ENCODE data around the gene RGS16. TPM values are rescaled to one million over a fixed set of nuclear protein-coding genes. Genes with fewer than 3 reads are reported as not detected.
A peak's percentile ranks its signal among the peaks of the same experiment; 100 is the strongest.
"Not testable (repeated sequence)": the region's sequence is repeated elsewhere in the genome, so short reads cannot be mapped to it uniquely, and the experiment has no call there.

The RGS16 gene
- 0.94 and 1.0 TPM in 2 replicates for polyA plus RNA-seq (2014; cell fraction: cytosol; rRNA removed)
- 0.24 and 0.40 TPM in 2 replicates for polyA plus RNA-seq (2014; cell fraction: nucleus; rRNA removed)

GRCh38 chr1:182604175-182605164 is at the start of gene RGS16:
RGS16 (minus strand) TSS chr1:182604389; CDS start chr1:182604259, 130 bp downstream.
- DNase-seq (ENCODE audit: low spot score): peak; percentile 41

GRCh38 chr1:182653986-182654385 is 49.8 kb upstream of the RGS16 start:
- DNase-seq (ENCODE audit: low spot score): no peak

GRCh38 chr1:182652933-182653332 is 48.7 kb upstream of the RGS16 start:
- no peak for DNase-seq (ENCODE audit: low spot score)

- no peak for DNase-seq (ENCODE audit: low spot score)
Measured at GRCh38 chr1:182651339-182651724, 47.1 kb upstream of the RGS16 start.

- no peak for DNase-seq (ENCODE audit: low spot score)
Measured at GRCh38 chr1:182650678-182651338, 46.6 kb upstream of the RGS16 start.

GRCh38 chr1:182649041-182649440 is 44.9 kb upstream of the RGS16 start:
- no peak for DNase-seq (ENCODE audit: low spot score)

GRCh38 chr1:182646739-182647138 is 42.5 kb upstream of the RGS16 start:
- no peak for DNase-seq (ENCODE audit: low spot score)

GRCh38 chr1:182644886-182645285 is 40.7 kb upstream of the RGS16 start:
- no peak for DNase-seq (ENCODE audit: low spot score)

- DNase-seq (ENCODE audit: low spot score): no peak
Measured at GRCh38 chr1:182643699-182644098, 39.5 kb upstream of the RGS16 start.

- no peak for DNase-seq (ENCODE audit: low spot score)
Measured at GRCh38 chr1:182642461-182642860, 38.3 kb upstream of the RGS16 start.

- DNase-seq (ENCODE audit: low spot score): no peak
Measured at GRCh38 chr1:182641561-182641960, 37.4 kb upstream of the RGS16 start.

GRCh38 chr1:182639330-182639729 is 35.1 kb upstream of the RGS16 start:
- DNase-seq (ENCODE audit: low spot score): no peak

GRCh38 chr1:182637769-182638168 is 33.6 kb upstream of the RGS16 start:
- no peak for DNase-seq (ENCODE audit: low spot score)

GRCh38 chr1:182635871-182636270 is 31.7 kb upstream of the RGS16 start:
- no peak for DNase-seq (ENCODE audit: low spot score)

- DNase-seq (ENCODE audit: low spot score): peak; percentile 18
Measured at GRCh38 chr1:182634306-182635072, 30.3 kb upstream of the RGS16 start.

GRCh38 chr1:182633657-182634281 is 29.6 kb upstream of the RGS16 start:
- peak; percentile 44 for DNase-seq (ENCODE audit: low spot score)

- no peak for DNase-seq (ENCODE audit: low spot score)
Measured at GRCh38 chr1:182633031-182633430, 28.8 kb upstream of the RGS16 start.

- not testable (repeated sequence) for DNase-seq (ENCODE audit: low spot score)
Measured at GRCh38 chr1:182632441-182632857, 28.3 kb upstream of the RGS16 start.

- DNase-seq (ENCODE audit: low spot score): no peak
Measured at GRCh38 chr1:182631954-182632353, 27.8 kb upstream of the RGS16 start.

- DNase-seq (ENCODE audit: low spot score): no peak
Measured at GRCh38 chr1:182631053-182631677, 27.0 kb upstream of the RGS16 start.

GRCh38 chr1:182630586-182630985 is 26.4 kb upstream of the RGS16 start:
- no peak for DNase-seq (ENCODE audit: low spot score)
